Coronary artery (tissue), 2 donors: ENCODE data around the gene CILP.

Experiments used
- DNase-seq: peaks from one replicate; pipeline ENCODE4 v3.0.0-alpha.2; 2017; ENCODE audit warnings: low spot score
- H3K27ac ChIP-seq, 2 donors: fragments of 200-600 bp; sonication (generic); one replicate each; pipeline ENCODE4 v1.5.1; 2016 to 2019
- H3K4me3 ChIP-seq: fragments of 200-600 bp; sonication (generic); 2 replicates; pipeline ENCODE4 v1.5.1; 2016; ENCODE audit warnings: mild to moderate bottlenecking, moderate library complexity
- CTCF ChIP-seq: fragments of 200-600 bp; sonication (generic); IDR thresholded peaks from one replicate; pipeline ENCODE4 v1.5.1; 2019; ENCODE audit warnings: antibody characterized with exemption

CILP gene

GRCh38 chr15:65174509-65174908 is 36.8 kb downstream of the CILP start:
- no peak for TF ChIP-seq CTCF
- no peak overlapping the region for H3K27ac ChIP-seq
- no peak for DNase-seq
- H3K4me3 ChIP-seq = no peak overlapping the region

GRCh38 chr15:65172531-65172930 is 38.7 kb downstream of the CILP start:
- no peak for DNase-seq
- Histone ChIP-seq H3K27ac (no peak overlapping the region), H3K4me3 (no peak overlapping the region)
- TF ChIP-seq CTCF = no peak

GRCh38 chr15:65171428-65171827 is 39.8 kb downstream of the CILP start:
- H3K4me3 ChIP-seq = no peak overlapping the region
- no peak overlapping the region for H3K27ac ChIP-seq
- TF ChIP-seq CTCF = no peak
- no peak for DNase-seq

- Histone ChIP-seq H3K27ac (no peak overlapping the region), H3K4me3 (no peak overlapping the region)
- no peak for TF ChIP-seq CTCF
- DNase-seq = no peak
Measured at GRCh38 chr15:65165875-65166274, 45.4 kb downstream of the CILP start.

- Histone ChIP-seq H3K4me3 (no peak overlapping the region), H3K27ac (no peak overlapping the region)
- DNase-seq = no peak
- no peak for TF ChIP-seq CTCF
Measured at GRCh38 chr15:65164139-65164538, 47.1 kb downstream of the CILP start.

- Histone ChIP-seq H3K4me3 (no peak overlapping the region), H3K27ac (no peak overlapping the region)
- TF ChIP-seq CTCF = no peak
- no peak for DNase-seq
Measured at GRCh38 chr15:65163041-65163440, 48.2 kb downstream of the CILP start.

- Histone ChIP-seq H3K4me3 (no peak overlapping the region), H3K27ac (no peak overlapping the region)
- DNase-seq = no peak
- no peak for TF ChIP-seq CTCF
Measured at GRCh38 chr15:65156692-65157091, 54.6 kb downstream of the CILP start.
